CD4-positive, alpha-beta T cell treated with Interleukin-15 for 1 hour (primary cell): ENCODE measurements around the gene CCR2.
"Not testable (repeated sequence)": the region's sequence is repeated elsewhere in the genome, so short reads cannot be mapped to it uniquely, and the experiment has no call there.

Experiments used
- DNase-seq: peaks from one replicate; pipeline ENCODE4 v3.0.0-alpha.2; 2020

CCR2 gene

GRCh38 chr3:46381625-46382024 lies 27.7 kb downstream of the CCR2 start:
- DNase-seq: no peak

GRCh38 chr3:46383211-46383950 lies 29.5 kb downstream of the CCR2 start:
- DNase-seq: no peak

GRCh38 chr3:46383951-46384330 lies 30.0 kb downstream of the CCR2 start:
- DNase-seq: no peak

- DNase-seq: no peak
These were observed 32.3 kb downstream of the CCR2 start for GRCh38 chr3:46386205-46386604.

- not testable (repeated sequence) for DNase-seq
These were observed 34.9 kb downstream of the CCR2 start for GRCh38 chr3:46388847-46389246.

GRCh38 chr3:46389306-46389705 lies 35.4 kb downstream of the CCR2 start:
- no peak for DNase-seq

- DNase-seq: not testable (repeated sequence)
These were observed 37.6 kb downstream of the CCR2 start for GRCh38 chr3:46391526-46391925.

- DNase-seq: no peak
These were observed 39.1 kb downstream of the CCR2 start for GRCh38 chr3:46393011-46393410.

- no peak for DNase-seq
These were observed 39.9 kb downstream of the CCR2 start for GRCh38 chr3:46393554-46394434.

- no peak for DNase-seq
These were observed 41.3 kb downstream of the CCR2 start for GRCh38 chr3:46395210-46395661.

GRCh38 chr3:46395766-46396530 lies 42.0 kb downstream of the CCR2 start:
- peak; percentile 44 for DNase-seq

GRCh38 chr3:46397111-46397510 lies 43.2 kb downstream of the CCR2 start:
- no peak for DNase-seq

- no peak for DNase-seq
These were observed 44.5 kb downstream of the CCR2 start for GRCh38 chr3:46398186-46398955.

GRCh38 chr3:46399098-46399497 lies 45.2 kb downstream of the CCR2 start:
- no peak for DNase-seq

- DNase-seq: no peak
These were observed 45.6 kb downstream of the CCR2 start for GRCh38 chr3:46399557-46399956.

- no peak for DNase-seq
These were observed 46.3 kb downstream of the CCR2 start for GRCh38 chr3:46400000-46400734.

GRCh38 chr3:46400846-46401245 lies 46.9 kb downstream of the CCR2 start:
- DNase-seq: no peak

- DNase-seq: no peak
These were observed 47.7 kb downstream of the CCR2 start for GRCh38 chr3:46401579-46401978.

- DNase-seq: not testable (repeated sequence)
These were observed 49.0 kb downstream of the CCR2 start for GRCh38 chr3:46402902-46403301.

GRCh38 chr3:46405301-46406019 lies 51.5 kb downstream of the CCR2 start:
- peak; percentile 41 for DNase-seq

- DNase-seq: peak; percentile 82
These were observed 52.5 kb downstream of the CCR2 start for GRCh38 chr3:46406443-46406787.
